ENCODE results near the gene GRIN2A. TPM values are rescaled to one million over a fixed set of nuclear protein-coding genes. Genes with fewer than 3 reads are reported as not detected.

Gene GRIN2A
- total and polyA plus RNA-seq, 10 donors = under 0.01 to 0.10 (median 0.03) TPM; not detected in 7

DNA sequence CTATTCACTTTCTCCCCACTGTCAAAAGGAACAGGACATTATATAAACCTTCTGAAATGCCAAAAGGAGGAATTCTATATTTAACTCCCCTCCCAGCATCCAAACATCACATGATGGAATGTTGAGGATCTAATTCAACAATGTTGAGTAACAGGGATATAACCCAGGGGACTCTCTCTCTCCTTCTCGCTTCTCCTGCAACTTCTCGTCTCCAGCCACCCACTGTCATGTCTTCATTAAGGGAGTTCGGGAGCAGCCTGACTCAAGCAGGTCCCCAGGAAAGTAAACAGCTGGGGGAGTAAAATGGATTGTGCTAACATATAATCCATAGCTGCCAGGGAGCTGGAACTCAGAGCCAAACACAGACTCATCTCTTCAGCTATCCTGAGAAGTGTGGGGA, 51.7 kb downstream of the GRIN2A start:
- WGBS, 5 donors = 72 to 84% (median 77%) methylated on average over 3 of the region's 3 CpGs
- peaks cover 0 to 4% (median 0%) of the 10 kb centered on the region in 7 donors for H3K27me3 ChIP-seq (replicated peaks in 1 of 7)
- intact Hi-C loops (cut with DNase I; ENCODE audit: low total_unique reads) = no loop called here
- no peak overlapping the region for H3K27ac ChIP-seq
- H3K36me3 ChIP-seq = no peaks in the 10 kb centered on the region
- no peak for DNase-seq
- TF ChIP-seq, protein P1, sequence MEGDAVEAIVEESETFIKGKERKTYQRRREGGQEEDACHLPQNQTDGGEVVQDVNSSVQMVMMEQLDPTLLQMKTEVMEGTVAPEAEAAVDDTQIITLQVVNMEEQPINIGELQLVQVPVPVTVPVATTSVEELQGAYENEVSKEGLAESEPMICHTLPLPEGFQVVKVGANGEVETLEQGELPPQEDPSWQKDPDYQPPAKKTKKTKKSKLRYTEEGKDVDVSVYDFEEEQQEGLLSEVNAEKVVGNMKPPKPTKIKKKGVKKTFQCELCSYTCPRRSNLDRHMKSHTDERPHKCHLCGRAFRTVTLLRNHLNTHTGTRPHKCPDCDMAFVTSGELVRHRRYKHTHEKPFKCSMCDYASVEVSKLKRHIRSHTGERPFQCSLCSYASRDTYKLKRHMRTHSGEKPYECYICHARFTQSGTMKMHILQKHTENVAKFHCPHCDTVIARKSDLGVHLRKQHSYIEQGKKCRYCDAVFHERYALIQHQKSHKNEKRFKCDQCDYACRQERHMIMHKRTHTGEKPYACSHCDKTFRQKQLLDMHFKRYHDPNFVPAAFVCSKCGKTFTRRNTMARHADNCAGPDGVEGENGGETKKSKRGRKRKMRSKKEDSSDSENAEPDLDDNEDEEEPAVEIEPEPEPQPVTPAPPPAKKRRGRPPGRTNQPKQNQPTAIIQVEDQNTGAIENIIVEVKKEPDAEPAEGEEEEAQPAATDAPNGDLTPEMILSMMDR (IDR thresholded peaks at IDR 0.05 in 8 of 11, conservative IDR thresholded peaks at IDR 0.05 in 3 of 11) = no peak
- TF ChIP-seq POLR2AphosphoS5 (IDR thresholded peaks at IDR 0.05) = no peak
- TF ChIP-seq POLR2A (IDR thresholded peaks at IDR 0.05) = no peak
- H3K4me1 ChIP-seq = no peaks in the 10 kb centered on the region
- H3K4me3 ChIP-seq = no peak overlapping the region
- peaks cover 0 to 6% (median 0%) of the 10 kb centered on the region in 8 donors for H3K9me3 ChIP-seq

DNA sequence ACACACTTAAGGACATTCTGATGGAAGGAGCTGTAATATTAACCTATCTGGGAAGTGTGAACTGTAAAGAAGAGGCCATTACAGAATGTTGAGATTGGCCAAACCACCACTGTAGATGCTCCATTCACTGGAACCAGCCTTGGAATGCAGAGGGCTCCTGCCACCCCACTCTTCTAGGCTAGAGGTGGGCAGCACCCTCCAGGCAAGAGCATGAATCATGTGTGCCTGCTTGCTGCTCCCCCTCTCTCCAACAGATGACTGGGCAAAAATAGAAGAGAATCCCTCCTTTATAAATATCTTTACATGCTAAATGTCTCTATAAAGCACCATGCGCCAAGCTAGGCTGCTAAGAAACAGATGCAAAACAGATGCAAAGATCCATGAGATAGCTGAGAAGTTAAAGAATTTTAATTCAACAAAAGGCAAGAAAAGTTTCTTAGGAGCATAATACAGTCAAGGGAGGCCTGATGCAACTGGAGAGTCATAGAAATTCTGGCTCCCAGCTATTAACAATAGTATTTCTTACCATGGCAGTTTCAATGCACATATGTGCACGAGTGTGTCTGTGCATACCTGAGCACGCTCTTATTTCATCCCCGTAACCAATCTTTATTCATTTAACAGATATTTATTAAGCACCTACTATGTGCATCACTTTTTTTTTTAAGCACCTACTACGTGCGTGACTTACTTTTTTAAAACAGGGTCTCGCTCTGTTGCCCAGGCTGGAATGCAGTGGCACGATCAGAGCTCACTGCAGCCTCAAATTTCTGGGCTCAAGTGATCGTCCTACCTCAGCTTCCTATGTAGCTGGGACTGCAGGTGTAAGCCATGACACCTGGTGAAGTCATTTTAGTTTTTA, 53.6 kb downstream of the GRIN2A start:
- 72 to 85% (median 79%) methylated on average over 9 of the region's 9 CpGs for WGBS, 5 donors
- intact Hi-C loops (cut with DNase I; ENCODE audit: low total_unique reads) = no loop called here

DNA sequence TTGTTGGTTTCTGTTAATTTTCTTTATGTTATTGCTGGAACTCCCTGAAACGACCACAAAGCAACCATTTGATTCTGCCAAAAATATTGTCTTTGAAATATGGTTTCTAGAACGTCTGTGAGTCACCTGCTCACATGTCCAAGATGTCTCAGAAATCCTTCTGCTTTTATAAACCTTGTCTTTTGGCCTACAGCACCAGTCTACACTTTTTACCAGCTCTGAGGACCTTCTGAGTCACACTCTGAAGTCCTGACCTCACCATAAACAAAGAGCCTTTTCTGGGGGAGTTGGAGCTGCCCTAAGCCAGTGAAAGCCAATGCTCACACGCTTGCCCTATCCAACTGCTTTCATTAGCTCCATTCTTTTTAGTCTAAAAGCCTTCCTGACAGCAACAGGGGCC, 55.5 kb downstream of the GRIN2A start:
- Histone ChIP-seq H3K4me3 (no peak overlapping the region), H3K27ac (no peak overlapping the region), H3K36me3 (no peaks in the 10 kb centered on the region), H3K9me3 (no peaks in the 10 kb centered on the region), H3K4me1 (no peaks in the 10 kb centered on the region), H3K27me3 (replicated peaks in 1 of 7) (peaks cover 0 to 33% (median 0%) of the 10 kb centered on the region in 7 donors)
- TF ChIP-seq POLR2AphosphoS5 (IDR thresholded peaks at IDR 0.05) (no peak), POLR2A (IDR thresholded peaks at IDR 0.05) (no peak)
- TF ChIP-seq, protein P1 (IDR thresholded peaks at IDR 0.05 in 8 of 11, conservative IDR thresholded peaks at IDR 0.05 in 3 of 11) = no peak
- no peak for DNase-seq
- 44 to 69% (median 58%) methylated on average over 3 of the region's 3 CpGs for WGBS, 5 donors
- intact Hi-C loops (cut with DNase I; ENCODE audit: low total_unique reads) = no loop called here

More for the DNA sequence above, 53.6 kb downstream of the GRIN2A start:
- Histone ChIP-seq H3K9me3 (peaks cover 0 to 6% (median 0%) of the 10 kb centered on the region in 8 donors), H3K27ac (no peak overlapping the region), H3K36me3 (no peaks in the 10 kb centered on the region), H3K4me1 (no peaks in the 10 kb centered on the region), H3K4me3 (no peak overlapping the region), H3K27me3 (replicated peaks in 1 of 7) (peaks cover 0 to 14% (median 0%) of the 10 kb centered on the region in 7 donors)
- DNase-seq = no peak
- TF ChIP-seq POLR2AphosphoS5 (IDR thresholded peaks at IDR 0.05) (no peak), POLR2A (IDR thresholded peaks at IDR 0.05) (no peak)
- TF ChIP-seq, protein P1 (IDR thresholded peaks at IDR 0.05 in 8 of 11, conservative IDR thresholded peaks at IDR 0.05 in 3 of 11) = no peak

DNA sequence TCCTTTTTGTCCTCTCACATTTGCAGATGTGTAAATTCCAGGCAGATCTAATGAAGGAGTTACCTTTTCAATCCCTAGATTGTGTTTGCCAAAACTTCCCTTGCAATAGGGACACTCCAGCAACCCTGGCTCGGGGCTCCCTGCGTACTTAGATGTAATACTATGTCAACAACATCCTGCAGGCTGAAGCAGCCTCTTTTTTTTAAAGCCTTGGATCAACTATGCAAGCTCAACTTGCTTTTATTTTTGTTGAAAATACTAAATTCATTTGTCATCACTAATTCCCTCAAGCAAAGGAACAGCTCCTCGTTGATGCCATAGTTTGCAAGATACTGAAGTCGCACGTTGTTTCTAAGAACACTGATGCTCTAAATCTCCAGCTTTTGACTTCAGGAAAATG, 59.1 kb downstream of the GRIN2A start:
- H3K9me3 ChIP-seq = no peaks in the 10 kb centered on the region
- intact Hi-C loops (cut with DNase I; ENCODE audit: low total_unique reads) = no loop called here
- no peak for TF ChIP-seq POLR2AphosphoS5 (IDR thresholded peaks at IDR 0.05)
- TF ChIP-seq POLR2A (IDR thresholded peaks at IDR 0.05) = no peak
- TF ChIP-seq, protein P1 (IDR thresholded peaks at IDR 0.05 in 8 of 11, conservative IDR thresholded peaks at IDR 0.05 in 3 of 11) = no peak
- H3K27ac ChIP-seq = no peak overlapping the region
- H3K36me3 ChIP-seq = no peaks in the 10 kb centered on the region
- no peak overlapping the region for H3K4me3 ChIP-seq
- no peaks in the 10 kb centered on the region for H3K4me1 ChIP-seq
- H3K27me3 ChIP-seq (replicated peaks in 1 of 7) = peaks cover 0 to 42% (median 0%) of the 10 kb centered on the region in 7 donors
- 66 to 72% (median 70%) methylated on average over 5 of the region's 5 CpGs for WGBS, 5 donors
- DNase-seq = no peak

All from spleen (tissue), 11 donors.